Right hindlimb (tissue), 1 donor: Measurements from ENCODE around the gene VPS45.
"Not testable (repeated sequence)": the region's sequence is repeated elsewhere in the genome, so short reads cannot be mapped to it uniquely, and the experiment has no call there.

Experiments
- DNase-seq: peaks from one replicate; pipeline ENCODE4 v3.0.0-alpha.2; 2018

Gene VPS45

DNA sequence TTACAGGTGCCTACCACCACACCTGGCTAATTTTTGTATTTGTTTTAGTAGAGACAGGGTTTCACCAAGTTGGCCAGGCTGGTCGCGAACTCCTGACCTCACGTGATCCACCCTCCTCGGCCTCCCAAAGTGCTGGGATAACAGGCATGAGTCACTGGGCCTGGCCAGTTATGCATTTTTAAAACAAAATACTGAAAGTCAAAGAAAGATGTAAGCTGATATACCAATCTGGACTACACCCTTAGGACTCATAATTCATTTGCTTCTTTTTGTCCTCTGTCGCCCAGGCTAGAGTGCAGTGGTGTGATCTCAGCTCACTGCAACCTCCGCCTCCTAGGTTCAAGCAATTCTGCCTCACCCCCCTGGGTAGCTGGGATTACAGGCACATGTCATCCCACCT is 67.8 kb downstream of the VPS45 start:
- DNase-seq: not testable (repeated sequence)

DNA sequence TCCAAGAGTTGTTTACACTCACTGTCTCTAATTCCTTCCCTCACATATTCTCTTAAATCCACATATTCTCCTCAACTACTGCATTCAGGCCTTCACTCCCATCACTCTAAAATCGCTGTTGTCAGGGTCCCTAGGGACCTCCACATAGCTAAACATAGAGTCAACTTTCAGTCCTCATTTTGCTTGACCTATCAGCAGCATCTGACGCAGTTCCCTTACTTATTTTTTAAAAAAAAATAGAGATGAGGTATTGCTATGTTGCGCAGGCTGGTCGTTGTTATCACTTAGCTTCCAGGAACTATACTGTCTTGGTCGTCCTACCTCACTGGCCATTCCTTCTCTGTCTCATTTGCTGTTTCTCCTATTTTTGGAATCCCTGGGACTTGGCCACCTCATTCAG is 70.5 kb downstream of the VPS45 start:
- DNase-seq: no peak

DNA sequence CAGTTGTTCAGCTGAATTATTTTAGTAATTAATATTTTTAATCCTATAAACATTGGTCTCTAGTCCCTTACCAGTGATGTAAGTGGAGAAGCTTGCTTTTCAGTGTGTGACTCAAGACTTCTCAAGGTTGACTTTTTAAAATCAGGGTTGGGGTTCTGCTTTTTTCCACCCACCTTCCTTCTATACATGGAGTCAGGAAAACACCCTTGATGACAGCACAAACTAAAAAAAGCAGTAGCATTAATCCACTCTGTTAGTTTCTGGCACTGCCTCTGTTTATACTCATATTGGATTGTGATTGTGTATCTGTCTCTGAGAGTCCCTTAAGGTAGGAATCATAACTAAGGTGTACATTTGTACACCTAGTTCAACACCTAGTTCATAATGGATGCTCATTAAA is 73.9 kb downstream of the VPS45 start:
- no peak for DNase-seq

DNA sequence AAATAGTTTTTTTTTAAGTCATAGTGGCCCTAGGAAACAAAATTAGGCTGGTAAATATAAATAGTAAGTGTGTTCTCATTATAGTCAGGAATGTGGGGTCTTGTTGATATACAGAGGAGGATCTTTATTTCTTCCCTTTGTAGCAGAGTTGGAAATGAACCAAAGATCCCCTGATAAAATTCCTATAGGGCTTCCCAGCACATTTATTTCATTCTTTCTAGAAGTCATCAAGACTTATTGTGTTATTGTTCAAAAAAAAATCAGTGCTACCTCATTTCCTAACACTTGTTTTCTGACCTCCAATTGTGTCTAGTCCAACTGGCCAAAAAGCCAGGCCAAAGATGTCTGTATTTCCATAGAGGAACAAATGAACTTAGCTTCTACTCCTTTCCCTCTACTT is 74.5 kb downstream of the VPS45 start:
- no peak for DNase-seq

DNA sequence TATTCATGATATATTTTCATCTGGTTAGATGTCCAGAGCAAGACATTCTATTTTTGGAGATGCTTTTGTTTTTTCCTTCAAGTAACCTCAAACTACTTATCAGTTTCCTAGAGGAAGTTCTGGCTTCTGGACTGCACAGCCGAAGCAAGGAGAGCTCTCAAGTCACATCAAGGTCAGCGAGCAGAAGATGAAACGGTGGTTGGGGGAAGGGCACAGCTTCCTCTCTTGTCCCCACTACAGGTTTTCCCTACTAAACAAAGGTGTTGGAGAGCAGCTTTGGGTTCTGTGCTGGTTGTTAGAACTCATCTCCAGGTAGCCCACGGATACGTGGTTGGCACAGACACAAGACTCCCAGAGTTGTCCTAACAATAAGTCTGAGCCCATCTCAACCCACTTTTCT is 77.0 kb downstream of the VPS45 start:
- no peak for DNase-seq

DNA sequence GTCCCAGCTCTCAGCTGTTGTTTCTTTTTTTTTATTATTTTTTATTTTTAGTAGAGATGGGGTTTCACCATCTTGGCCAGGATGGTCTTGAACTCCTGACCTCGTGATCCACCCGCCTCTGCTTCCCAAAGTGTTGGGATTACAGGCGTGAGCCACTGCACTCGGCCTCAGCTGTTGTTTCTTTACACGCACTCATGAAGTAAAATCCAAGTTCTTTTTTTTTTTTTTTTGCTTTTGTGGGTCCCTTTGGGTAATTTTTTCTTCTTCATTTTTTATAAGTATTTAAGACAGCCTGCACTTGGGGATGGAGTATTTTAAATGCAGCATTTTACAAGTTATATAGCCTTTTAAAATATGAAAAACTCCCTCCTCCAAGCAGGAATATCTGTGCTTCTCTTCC is 78.4 kb downstream of the VPS45 start:
- DNase-seq: not testable (repeated sequence)

DNA sequence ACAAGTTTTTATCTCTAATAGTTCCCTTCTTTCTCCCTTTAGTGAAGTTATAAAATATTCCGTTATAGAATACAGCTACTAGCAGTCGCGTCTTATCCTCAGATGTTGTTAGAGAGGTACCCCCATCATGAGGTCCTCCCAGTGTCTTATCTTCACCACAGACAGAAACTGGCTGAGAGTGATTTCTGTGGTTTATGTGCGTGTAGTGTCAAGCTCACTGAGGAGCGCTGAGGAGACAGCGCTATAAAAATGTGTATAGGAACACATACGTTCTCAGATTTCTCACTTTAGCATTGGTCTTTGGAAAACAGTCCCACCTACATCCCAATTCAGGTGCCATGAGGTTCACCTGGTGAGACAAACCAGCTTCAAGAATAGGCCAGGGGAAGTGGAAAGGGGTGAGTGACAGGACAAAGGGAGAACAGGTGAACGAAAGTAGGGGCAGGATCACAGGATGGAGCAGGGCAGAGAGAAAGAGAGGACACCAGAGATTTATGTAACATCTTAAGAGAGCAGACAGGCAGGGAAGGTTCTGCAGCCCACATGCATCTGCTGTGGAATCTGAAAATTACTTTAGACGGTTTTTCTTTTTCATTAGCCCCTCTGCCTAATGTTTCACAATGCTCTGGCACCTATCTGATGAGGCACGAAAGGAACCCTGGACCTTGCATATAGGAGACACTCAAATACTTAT is 79.4 kb downstream of the VPS45 start:
- DNase-seq: no peak

DNA sequence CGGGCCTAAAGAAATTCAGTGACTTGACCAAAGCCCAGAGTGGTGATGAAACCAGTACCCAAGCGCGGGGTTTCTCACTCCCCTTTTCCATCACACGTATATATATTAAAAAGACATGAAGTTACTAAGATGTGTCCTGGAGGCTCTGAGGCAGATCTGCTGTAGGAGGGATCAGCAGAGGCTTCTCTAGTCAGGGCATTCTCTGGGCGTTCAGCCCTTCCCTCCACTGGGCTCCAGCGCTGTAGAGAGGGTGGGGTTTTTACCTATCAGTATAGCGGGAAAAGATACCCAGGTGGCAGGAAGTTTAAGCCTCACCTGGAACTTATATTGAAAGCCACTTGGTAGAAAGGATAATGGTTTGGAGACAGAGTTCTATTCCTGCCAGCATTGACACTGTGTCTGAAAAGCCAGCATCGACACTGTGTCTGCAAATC is 81.3 kb downstream of the VPS45 start:
- DNase-seq: no peak

DNA sequence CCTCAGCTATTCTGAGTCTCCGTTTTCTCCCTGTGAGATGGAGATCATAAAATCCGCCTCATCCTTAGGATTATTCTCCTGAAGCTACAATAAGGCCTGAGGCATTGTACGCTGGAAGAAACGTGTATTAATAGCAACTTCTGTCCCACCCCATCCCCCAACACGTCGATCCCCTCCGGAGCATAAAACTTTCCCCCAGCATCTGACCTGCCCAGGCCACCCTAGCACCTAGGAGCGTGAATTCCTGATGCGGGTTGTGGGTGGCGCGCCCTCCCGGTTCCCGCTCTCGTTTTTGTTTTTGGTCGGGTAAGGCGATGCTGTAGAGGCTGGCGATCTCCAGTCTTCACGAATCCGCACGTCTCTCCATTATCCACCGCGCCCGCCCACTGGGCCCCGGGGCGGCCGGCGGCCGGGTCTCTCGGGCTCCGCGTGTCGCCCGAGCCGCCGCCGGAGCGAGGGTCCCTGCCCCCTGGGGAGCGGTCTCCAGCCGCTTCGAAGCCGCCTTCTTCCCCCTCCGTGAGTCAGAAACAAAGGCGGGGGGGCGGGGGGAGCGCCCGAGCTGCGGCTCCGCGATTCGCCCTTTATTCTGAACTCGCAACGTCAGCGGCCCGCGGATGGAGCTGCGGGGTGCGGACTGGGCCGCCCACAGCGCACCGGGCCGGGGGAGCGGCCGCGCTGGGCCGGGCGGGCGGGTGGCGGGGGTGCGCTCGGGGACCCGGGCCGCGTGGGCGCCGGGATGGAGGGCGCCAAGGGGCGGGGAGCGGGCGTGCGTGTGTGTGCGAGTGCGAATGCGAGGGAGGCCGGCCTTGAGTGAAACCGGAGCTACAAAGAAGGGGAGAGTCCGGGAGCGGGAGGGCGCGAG is 81.9 kb downstream of the VPS45 start, which contains the start of gene PLEKHO1:
PLEKHO1 (plus strand) TSS at position 646 of the 862 bp plus-strand sequence. CDS start 342 bp downstream, outside the sequence.
- peak; percentile 91 for DNase-seq

DNA sequence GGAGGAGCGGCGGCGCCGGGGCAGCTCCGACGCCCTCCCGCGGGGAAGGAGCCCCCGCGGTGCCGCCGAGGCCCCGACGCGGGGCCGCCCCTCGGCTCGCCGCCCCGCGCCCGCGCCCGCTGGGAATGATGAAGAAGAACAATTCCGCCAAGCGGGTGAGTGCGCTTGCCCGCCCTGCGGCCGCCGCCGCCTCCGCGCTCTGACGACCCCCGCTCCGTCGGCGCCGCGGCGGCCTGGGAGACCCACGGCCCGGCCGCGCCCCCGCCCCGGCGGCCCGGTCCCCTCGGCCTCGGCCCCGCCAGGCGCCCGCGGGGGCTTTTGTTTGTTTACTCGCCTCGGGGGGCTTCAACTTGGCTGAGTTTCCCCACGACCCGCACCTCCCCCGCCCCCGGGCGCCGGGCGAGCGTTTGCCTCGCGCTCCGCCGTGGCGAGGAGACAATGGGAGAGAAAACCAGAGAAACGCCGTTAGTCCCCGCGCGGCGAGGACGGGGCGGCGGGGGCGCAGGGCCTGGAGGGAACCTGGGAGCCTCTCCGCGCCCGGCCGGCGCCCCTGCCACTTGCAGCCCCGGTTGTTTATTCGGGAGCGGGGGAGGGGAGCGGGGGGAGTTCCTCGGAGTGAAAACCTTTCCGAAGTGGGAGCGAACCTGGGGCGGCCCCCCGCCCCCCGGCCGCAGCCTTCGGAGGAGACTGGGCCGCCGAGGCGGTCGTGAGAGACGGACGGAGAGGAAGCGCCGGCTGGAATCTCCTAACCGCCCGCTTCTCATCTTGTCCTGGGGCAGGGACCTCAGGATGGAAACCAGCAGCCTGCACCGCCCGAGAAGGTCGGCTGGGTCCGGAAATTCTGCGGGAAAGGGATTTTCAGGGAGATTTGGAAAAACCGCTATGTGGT is 82.8 kb downstream of the VPS45 start:
- DNase-seq: peak; percentile 58

DNA sequence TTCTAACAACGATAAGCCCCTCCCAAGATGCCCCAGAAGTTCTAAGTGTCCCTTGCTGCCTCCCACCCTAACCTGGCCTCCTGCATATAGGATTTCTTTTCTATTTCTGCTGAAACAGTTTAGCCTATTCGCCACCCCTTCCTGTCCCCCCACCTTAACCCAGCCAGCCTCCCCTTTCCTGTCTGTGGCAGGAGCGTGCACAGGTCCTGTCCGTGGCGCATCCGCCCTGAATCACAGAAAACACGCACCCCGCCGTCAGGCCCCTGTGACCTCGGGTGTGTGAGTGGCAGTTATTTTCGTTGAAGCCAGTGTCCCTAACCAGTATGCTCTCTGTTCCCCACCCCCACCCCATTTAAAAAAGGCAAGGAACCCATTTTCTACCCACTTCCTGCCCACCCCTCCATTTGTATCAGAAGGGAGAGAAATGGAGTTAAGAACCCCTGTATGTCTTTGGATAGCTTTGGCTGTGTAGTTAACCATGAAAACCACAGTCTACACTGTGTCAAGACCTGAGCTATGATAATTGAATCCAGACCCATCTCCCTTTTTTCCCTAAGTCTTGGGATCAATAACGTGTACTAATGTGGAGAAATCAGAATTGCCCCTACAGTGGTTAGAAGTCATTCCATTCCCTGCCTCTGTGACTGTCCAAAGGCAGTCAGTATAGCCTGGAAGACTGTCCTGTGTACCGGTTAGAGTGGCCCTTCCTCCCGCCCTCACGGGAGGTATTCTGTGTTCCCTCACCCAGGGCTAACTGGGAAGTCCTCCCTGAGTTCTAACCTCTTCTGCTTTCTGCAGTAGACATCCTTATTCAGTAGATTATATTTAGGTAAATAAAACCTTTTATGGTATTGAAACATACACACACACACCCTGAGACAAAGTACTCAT is 84.0 kb downstream of the VPS45 start:
- no peak for DNase-seq

DNA sequence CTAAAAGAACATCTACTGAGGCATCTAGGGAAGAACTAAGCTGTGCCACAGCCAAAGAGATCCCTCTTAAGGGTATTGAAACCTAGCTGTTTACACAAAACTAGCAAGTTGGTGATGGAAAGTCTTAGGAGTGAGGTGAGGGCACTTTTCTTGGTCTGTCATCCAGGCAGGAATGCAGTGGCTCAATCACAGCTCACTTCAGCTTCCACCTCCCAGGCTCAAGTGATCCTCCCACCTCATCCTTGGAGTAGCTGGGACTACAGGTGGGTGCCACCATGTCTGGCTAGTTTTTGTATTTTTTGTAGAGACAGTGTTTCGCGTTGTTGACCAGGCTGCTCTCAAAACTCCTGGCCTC is 84.6 kb downstream of the VPS45 start:
- no peak for DNase-seq

DNA sequence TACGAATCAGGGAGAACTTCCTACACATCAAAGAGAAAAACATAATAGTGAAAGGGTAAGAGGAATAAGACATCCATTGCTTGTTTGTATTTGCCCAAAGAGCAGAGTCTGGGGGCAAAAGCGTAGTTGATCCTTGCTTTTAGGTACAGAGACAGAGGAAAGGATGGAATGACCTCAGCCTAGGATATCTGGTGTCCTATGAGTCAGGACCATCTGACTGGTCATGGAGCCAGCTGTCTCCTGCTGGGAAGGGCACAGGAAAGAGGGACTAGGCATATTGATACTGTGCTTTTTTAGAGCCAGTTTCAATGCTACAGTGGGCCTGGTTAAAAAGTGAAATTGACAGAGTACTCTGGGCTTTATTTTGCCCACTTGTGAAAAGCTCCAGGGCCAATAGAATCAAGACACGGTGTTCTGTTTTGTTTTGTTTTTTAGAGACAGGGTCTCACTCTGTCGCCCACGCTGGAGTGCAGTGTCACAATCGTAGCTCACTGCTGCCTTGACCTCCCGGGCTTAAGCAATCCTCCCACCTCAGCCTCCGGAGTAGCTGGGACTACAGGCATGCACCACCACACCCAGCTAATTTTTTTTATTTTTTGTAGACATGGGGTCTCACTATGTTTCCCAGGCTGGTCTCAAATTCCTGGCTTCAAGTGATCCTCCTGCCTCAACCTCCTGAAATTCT is 85.3 kb downstream of the VPS45 start:
- no peak for DNase-seq

DNA sequence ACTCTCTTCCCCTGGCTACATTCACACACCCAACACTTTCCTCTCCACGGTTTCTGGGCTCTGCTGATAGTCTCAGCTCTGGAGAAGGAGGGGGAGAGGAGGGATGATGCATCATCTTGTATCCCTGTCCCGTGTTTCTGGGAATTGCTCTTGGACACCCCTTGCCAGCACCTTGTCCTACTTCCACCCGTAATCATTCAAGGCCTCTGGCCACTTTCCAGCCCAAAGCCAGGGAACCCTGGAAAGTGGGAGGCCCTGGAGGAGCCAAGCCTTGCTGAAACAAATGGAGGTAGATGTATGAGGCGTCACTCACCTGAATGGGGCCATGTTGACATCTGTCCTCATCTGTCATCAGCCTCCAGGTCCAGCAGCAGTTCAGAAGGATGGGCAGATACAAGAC is 86.6 kb downstream of the VPS45 start:
- no peak for DNase-seq

DNA sequence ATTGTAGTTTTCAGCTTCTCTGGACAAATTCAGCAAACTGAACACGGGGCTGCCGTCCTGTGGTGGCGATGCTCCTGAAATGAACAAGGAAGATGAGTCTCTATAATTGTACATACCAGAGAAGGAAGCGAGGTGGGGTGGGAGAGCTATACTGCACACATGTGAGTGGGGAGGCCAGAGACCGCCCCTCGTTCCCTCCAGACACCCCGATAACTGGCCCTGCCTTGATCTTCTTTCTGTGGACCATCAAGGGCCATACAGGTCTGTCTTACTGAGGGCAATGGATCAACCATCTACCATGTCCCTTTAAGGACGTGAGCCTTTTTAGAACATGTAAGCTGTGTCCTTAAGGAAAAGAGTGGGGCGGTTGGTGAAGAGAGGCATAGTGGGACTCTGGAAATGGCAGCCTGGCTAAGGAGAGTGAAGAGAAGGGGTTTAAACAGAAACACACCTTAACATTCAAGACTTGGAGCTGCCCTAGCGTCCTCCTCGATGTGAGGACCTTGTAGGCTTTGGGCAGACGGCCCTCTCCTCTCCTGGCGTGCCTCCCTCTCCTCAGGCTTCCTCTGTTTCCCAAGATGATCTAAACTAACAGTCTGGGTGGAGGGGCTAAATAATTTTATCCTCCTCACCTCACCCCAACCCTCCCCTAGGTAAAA is 88.0 kb downstream of the VPS45 start:
- no peak for DNase-seq

DNA sequence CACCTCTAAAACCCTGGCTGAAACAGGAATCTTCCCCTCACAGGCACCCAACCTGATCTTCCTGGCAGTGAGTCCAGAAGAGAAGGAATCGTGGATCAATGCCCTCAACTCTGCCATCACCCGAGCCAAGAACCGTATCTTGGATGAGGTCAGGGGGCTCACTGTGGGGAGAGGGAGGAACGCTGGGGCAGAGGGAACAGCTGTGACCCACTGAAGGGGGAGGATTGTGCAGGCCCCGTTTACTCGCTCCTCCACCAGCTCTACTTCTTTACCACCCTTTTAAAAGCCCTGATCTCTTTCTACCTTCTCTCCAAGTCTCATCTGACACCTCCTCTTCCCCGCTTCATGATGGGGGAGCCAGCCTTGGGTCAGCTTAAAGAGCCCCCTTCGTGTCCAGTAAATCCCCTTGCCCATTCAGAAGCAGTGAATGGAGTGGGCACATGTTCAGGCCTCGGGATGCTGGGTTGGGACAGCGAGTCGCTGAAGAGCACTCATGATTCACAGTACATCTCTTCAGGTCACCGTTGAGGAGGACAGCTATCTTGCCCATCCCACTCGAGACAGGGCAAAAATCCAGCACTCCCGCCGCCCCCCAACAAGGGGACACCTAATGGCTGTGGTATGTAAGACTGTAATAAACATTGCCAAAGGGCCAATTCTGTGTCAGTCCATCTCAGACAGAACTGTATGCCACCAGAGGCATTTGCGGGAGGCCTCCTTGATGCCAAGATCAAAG is 89.5 kb downstream of the VPS45 start:
- DNase-seq: no peak

DNA sequence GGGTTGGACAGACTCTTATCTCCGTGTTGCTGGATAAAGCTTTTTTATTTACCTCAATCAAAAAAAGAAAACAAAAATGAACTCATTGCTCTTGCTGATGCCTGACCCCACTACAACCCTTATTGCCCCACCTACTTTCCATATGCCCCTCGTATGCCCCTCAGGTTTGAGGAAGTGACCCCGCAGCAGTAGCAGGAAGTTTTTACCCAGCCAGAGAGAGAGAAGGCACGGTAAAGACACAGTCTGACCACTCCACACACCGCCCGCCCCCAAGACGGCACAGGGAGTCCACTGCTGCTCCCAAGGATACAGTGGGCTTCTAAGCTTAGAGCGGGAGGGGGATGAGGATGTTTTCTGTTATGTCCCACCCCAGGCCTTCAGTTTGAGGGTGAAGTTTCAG is 92.0 kb downstream of the VPS45 start:
- DNase-seq: no peak

DNA sequence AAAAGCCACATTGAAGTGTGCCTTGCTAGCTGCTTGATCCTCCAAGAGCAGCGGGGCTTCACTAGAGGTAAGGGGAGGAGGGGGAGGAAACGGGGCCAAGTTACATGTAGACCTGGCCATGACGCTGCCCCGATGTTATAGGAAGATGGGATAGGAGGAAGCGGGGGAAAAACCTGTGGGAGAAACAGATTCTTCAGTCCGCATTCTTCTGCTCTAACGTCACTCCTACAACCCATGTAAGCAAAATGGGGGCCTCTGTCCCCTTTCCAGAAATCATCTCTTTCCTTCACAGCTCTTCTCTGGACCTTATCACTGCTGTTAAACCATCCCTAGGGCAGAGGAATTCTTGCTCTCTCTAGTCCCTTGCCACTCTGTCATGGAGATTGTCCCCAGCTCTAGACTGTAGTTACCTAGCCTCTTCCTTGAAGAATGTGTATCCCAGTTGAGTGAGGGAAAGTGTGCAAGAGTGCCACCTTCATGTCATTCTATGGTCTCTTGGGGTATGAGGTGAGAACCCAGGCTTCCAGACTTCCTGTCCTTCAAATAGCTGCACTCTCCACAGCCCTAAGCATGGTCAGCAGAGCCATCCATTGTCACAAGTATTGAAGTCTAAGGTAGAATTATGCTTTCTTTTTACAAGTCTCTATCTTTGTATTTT is 93.5 kb downstream of the VPS45 start:
- DNase-seq: no peak

DNA sequence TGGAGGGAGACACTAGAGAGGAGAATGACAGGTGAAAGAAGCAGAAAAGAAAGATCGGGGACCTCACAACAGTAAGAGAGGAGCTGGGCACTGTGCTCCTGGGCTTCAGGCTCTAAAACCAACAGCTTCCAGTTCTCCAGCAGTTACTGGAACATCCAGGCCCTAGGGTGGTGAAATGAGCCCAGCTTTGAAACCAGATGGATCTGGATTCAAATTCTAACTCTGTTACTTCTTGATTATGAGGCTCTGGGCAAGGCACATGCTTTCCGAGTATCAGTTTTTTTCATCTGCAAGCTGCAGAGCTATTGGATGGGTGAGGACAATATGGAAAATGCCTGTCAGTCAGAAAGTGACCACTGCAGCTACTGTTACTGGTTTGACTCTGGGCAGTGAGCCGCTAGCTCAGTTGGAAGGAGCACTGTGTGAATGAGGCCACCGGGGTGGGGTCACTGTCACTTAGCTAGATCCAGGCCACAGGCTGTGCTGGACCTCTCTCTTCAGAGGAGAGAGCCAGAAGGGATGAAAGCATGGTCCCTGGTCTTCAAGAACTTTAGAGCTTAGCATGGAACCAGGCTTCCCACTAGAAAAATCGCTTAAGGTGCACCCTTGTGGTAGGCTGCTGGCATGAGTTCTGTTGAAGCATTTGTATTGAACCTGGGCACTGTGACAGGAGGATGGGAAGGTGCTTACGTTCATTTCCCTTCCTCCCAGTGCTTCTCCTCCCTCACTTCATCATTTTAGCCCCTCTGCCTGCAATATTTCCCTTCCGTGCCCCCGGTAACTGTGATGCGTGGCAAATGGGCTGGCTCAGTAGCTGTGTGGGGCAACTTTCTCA is 94.4 kb downstream of the VPS45 start:
- no peak for DNase-seq
